Central memory CD4-positive, alpha-beta T cell (primary cell): Measurements from ENCODE around the gene GMPPA.

Experiments used
- DNase-seq: peaks from one replicate; pipeline ENCODE4 v3.0.0; 2022
- total RNA-seq, 3 experiments: gene quantifications; one replicate each; lab custom pipeline; 2026; lab: John Stamatoyannopoulos, UW

GMPPA gene
- 17.6 to 42.6 (median 26.2) reads per million in 3 experiments for total RNA-seq

DNA sequence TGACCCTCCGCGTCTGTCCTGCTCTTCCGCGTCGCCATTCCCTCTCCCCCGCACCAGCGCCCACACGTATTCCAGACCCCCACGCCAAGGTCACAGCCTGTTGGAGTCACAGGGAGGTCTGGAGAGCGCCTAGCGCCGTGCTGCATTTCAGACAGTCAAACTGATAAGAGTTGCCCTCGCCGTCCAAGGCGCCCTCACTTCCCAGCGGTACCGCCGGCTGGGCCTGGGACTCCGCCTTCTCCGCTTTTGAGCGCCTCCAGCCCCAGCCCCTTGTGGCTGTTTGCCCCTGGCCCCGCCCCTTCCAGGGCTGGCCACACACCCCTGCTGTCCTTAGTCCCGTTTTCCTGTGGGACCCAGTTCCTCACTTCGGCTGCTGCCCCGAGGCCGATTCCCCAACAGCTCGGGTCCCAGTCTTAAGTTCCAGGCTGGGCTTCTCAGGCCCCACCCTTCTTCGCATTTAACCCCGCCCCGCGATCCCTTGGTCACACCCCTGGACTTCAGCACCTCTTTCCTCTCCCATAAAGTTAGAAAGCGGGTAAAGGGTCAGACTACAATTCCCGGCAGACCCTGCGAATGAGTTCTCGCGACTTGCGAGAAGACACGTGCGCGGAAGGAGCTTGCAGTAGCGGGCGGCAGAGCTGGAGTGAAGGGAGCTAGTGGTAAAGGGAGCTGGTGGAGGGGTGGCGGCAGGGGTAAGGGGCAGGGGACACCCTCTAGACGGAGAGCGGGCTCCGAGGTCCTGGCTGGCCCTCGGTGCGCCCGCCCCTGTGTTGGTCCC is at the start of gene GMPPA:
Gene GMPPA, plus strand, starts transcription at position 612 of the 778 bp plus-strand sequence. CDS start 1,085 bp downstream, outside the sequence.
- peak; percentile 91 for DNase-seq

DNA sequence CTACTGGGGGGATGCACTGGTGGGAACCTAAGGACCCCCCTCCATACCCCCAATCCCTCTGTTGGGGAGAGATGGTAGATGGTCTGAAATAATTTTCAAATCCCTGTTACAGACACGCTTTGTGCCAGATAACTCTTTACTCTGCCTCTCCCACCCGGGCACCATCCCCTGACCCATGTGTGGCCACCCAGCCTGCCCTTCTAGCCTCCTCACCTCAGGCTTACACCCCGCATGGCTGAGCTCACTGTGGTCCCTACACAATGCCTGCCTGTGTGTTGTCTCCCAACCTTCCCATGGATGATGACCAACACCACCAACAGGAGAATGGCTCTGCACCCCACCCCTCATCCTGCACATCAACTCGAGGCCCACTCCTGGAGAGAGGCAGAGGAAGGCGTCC is 49.1 kb upstream of the GMPPA start:
- no peak for DNase-seq

DNA sequence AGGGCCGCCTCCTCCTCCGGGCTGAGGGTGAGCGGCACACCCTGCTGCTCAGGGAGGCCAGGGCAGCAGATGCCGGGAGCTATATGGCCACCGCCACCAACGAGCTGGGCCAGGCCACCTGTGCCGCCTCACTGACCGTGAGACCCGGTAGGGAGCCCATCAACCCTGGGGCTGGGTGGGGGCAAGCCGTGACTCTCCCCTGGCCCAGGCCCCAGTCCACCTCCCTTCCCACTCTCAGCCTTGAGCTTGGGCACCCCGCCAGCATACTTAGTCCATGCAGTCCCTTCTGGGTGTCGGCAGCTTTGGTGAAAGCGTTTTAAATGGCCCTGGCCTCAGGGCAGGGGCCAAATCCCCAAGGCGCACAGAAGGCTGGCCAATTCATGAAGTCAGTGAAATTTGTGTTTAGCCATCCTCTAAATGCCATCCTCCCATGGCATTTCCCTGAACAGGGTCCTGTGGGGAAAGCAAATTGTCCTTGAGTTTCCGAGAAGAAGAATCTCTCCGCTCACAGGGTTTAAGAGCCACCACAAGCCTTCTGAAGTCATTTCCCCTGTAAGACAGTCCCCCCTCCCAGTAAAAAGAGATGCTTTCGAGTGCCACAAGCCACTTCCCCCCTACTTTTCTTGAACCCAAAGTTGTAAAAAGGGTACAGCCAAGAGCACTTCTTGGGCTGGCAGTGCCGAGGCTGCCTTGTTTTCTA is 46.9 kb upstream of the GMPPA start:
- DNase-seq: no peak

DNA sequence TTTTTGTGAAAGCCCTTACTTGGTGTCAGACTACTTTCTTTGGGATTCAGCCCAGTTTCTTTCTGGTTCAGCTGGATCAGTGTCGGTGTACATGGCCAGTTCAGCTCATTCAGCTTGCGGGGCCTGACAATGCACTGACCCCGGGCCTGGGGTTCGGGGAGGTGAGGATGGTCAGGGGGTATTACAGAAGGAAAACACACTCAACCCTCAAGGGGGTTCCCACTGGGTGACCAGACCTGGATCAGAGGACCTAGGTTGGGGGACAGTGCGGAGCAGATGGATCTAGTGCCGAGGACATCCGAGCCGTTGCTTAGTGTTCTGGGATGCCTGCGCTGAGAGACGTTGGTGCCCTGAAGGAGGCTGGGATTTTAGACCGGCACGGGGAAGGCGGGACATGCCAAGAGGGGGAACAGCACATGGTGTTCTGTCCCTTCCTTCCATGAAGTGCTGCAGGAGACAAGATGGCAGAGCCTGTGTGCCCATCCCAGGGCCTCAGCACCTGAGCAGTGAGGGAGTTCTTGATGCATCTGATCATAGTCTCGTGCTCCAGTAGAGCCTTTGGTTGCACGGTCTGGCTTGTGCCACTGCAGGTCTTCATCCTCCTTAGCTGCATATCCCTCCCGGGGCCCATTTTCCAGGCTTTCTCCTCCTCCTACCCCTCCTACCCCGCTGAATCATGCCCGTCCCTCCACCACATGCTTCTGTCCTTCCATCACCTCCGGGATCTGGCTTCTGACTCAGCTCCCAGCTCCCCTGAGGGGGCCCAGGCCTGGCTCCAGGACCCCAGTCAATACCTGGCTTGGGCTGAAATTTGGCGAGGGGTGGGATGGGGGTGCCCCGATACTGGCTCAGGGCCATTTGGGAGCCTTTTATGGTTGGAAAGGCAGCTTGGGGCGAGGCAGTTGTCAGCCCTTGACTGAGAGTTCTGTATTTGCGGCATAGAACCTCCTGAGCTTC is 46.1 kb upstream of the GMPPA start:
- no peak for DNase-seq

DNA sequence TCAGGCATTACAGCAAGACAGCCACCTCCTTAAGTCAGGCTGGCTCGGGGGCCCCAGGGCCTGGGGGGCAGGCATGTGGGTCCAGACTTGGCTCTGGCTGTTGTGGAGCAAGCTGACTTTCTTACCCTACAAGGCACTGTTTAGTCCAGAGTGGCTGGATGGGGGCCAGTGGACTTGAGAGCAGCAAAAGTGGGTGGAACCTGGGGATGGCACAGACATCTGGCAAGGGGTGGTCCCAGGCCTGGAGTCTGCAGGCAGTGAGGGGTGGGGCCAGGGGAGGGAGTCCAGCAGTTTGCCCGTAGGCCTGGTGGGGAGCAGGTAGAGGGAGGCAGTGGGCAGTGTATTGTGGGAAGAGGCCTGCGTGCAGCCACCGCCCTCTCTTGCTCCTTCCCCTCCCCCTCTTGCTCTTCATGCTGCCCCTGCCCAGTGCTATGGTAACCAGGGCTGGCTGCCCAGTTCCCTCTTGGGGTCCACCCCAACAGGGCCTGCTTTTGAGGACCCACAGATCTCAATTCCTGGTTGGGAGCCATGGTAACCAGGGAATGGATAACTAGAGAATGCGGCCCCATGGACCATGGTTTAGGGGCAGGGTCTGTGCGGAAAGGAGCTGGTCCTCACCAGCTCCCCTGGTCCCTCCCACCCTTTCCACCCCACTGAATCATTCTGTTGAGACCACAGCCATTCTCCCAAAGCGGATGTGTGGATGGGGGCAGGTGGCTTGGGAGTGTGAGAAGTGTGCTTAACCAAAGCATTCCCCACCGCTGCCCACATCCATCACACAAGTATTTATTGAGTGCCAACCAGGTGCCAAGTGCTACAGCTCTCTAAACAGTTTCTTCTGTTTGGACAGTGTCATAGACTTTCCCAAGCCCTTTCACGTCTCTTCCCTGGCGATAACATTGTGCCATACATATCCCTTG is 44.8 kb upstream of the GMPPA start:
- no peak for DNase-seq

DNA sequence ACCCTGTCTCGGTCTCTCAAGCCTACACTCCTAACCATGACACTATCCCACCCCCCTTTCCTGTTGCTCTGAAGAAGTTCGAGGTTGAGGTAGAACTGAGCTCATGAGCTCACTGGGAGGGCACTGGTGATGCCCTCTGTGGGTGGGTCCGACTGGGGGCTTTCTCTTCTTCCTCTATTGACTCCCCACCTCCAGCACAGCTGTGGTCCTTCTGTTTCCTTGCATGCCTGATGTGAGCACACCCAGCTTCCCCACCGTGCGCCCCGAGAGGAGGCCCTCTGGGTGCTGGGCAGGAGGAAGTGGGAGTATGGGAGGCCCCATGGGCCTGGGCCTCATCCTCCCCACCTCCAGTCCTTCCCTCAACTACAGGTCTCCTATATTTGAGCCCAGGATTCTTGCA is 43.1 kb upstream of the GMPPA start:
- DNase-seq: no peak

DNA sequence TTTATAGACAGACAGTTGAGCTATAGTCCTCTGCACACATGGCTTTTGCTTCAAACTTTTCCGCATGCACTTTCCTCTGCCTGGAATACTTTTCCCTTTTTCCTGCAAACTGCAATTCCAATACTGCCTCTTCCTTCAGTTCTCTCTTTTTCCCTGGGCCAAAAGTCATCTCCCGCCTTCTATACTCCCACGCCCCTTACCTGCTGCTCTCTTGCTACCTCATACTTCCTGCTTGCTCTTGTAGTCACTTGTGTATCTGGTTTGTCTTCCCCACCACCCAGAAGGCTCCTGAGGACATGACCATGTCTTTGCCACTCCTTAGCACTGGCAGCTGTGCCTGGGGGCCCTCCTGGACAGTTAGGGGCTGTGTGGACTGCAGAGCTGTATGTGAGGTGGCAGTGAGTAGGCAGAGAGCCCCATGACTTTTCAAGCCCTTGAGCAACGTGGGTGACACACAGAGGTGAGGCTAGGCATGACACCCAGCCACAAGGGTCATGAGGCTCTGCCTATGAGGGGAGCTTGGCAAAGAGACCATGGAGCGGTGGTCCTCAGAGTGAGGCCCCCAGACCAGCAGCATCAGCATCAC is 40.8 kb upstream of the GMPPA start:
- DNase-seq: no peak

- DNase-seq: no peak
These were observed 39.7 kb upstream of the GMPPA start for GRCh38 chr2:219458996-219459395.

DNA sequence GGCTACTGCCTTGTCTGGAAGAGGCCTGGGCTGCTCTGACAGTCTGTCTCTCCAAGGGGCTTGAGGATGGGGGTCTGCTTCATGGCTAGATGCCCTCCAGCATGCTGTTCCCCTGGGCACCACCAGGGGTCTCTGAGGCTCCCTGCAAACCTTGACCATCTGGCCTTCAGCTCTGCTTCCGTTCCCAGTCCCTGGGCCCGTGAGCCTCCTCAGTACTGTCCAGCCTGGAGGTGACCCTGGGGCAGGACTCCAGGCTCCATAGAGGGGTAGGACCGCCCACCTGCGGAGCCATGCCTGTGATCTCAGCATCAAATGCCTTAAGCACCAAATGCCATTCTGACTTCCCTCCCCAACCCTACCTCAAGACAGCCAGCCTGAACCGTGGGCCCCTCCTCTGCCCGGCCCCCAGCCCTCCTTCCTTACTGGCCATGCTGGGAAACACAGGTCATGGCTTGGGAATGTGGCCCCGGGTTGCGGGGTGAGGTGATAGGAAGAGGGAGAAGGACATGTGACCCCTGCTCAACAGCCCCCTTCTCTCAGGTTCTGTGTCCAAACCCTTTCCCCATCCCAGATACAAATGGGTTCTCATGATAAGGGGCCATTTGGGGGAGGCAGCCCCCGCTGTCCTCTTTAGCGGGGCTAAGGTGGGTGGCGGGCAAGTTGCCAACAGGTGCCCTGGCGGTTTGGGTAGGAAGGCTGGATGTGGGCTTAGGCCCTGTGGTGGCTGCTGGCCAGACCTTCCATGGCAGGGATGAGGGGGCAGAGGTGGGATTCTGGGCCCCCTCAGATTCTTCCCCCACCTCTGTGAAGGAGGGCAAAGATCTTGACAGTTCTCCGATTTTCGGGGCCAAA is 39.0 kb upstream of the GMPPA start:
- DNase-seq: no peak

- no peak for DNase-seq
These were observed 38.2 kb upstream of the GMPPA start for GRCh38 chr2:219460424-219460926.

DNA sequence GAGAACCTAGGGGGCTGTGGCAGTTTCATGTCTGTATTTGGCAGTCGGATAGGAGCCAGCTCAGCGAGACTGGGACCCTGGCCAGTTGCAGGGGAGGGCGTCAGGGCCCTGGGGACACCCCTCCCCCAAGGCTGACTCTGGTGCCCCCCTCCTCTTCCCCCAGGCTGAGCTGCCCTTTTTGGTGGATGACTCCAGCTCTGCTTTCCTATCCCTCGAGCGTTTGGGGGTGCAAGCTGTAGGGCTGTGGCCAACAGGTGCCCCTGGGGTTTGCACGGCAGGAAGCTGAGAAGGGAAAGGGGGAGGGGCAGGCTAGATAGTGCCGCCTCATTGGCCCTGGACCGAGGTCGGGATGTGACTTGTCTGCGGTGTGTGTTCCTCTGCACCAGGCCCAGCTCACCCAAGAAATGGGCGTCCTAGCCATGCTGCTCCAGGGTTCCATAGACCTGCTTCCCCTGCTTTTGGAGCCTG is 37.6 kb upstream of the GMPPA start:
- DNase-seq: no peak

DNA sequence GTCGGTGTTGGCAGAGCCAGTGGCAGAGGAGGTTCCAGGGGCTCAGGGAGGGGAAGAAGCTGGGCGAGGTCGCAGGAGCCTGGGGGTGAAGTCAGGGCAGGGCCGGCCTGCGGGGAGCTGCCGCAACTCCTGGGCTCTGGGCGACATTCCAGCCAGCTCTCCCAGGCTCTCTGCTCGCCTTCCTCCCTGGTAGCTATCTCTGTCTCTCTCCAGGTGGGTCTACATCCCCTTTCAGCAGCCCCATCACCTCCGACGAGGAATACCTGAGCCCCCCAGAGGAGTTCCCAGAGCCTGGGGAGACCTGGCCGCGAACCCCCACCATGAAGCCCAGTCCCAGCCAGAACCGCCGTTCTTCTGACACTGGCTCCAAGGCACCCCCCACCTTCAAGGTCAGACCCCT is 37.0 kb upstream of the GMPPA start:
- DNase-seq: no peak

- DNase-seq: no peak
These were observed 36.3 kb upstream of the GMPPA start for GRCh38 chr2:219462349-219462748.

GRCh38 chr2:219464286-219465032 is 34.2 kb upstream of the GMPPA start:
- no peak for DNase-seq

- DNase-seq: no peak
These were observed 32.8 kb upstream of the GMPPA start for GRCh38 chr2:219465659-219466561.

DNA sequence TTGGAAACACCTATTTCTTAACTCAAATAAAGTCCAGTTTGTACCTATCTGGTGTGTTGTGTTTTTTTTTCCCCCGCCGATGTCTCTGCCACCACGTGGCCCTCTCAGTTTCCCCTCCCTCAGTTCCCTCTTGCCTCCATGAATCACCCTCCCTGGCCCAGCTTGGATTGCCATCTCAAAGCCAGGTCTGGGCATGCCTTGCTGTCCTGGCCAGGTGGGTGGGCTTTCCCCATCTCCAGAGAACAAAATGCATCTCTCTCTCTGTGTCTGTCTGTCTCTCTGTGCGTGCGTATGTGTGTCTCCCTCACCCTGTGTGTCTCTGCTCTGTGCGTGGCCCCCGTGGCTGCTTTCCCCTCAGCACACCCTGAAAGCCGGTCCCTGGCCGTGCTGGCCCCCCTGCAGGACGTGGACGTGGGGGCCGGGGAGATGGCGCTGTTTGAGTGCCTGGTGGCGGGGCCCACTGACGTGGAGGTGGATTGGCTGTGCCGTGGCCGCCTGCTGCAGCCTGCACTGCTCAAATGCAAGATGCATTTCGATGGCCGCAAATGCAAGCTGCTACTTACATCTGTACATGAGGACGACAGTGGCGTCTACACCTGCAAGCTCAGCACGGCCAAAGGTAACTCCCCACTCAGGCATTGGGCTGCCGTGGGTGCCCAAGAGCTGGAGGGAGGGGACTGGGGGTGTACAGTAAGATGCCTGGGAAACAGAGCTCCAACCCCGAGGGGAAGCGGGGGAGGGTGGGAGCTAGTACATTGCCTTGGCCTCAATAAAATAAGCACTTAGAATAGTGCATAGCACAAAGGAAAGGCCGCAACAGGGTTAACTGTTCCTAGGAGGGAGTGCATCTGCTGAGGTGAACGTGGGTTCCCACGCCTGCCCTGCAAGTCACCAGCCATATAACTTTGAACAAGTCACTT is 31.6 kb upstream of the GMPPA start:
- no peak for DNase-seq

DNA sequence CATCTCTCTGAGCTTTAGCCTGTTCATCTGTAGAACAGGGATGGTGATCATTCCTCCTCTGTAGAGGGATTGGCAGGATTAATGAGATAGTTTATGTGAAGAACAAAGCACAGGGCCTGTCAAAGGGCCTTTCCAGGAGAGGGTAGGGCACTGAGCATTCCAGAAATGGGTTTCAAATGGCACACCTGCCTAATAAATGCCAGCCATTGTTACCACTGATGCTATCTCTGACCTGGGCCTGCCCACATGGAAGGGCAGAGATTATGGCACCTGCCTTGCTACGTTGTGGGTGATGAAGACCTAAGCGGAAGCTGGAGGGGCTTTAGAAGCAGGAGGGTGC is 31.0 kb upstream of the GMPPA start:
- DNase-seq: no peak
